Right cardiac atrium (tissue), 5 donors: ENCODE results near the gene LHFPL2. TPM values are rescaled to one million over a fixed set of nuclear protein-coding genes. Genes with fewer than 3 reads are reported as not detected.
A peak's percentile ranks its signal among the peaks of the same experiment; 100 is the strongest.

Experiments
- ATAC-seq, 2 donors: fragments of 200-7000 bp; cut with Tn5 transposase; one replicate each; pipeline versions ENCODE4 v1.8.0 to v1.9.1; 2020; ENCODE audit warnings: moderate library complexity in 2 of 2, mild to moderate bottlenecking in 1 of 2
- DNase-seq, 3 donors: peaks; one replicate each; pipeline ENCODE4 v3.0.0-alpha.2; 2020
- H3K27ac ChIP-seq: one replicate; pipeline ENCODE4 v1.5.1; 2013; ENCODE audit warnings: mild to moderate bottlenecking, low read length, control low read depth, moderate library complexity
- H3K27me3 ChIP-seq: one replicate; pipeline ENCODE4 v1.6.1; 2013; ENCODE audit not compliant: control insufficient read depth, insufficient read depth
- H3K4me1 ChIP-seq: one replicate; pipeline ENCODE4 v1.6.1; 2013; ENCODE audit warnings: low read length; ENCODE audit not compliant: control insufficient read depth, insufficient read depth
- H3K4me3 ChIP-seq: one replicate; pipeline ENCODE4 v1.5.1; 2013; ENCODE audit warnings: low read length, control low read depth
- H3K9me3 ChIP-seq: one replicate; pipeline ENCODE4 v1.6.1; 2013; ENCODE audit warnings: low read length; ENCODE audit not compliant: control insufficient read depth
- WGBS: extraction: QIAGEN DNeasy Blood & Tissue Kit; methylation state at CpG from one replicate; pipeline ENCODE4 v1.1.7; 2013; 5-methylcytosine and 5-hydroxymethylcytosine counted together
- intact Hi-C, 4 donors: fragments of 100-400 bp; cut with DNase I; formaldehyde crosslinking; loops; one replicate each; pipeline versions ENCODE4 v1.11.0 to v1.14.0; 2022 to 2023
- polyA plus RNA-seq: library from polyadenylated mRNA; stranded (reverse); fragments of 200-250 nt; gene quantifications from one replicate; pipeline ENCODE4 v1.2.3, GENCODE V29; 2013
- total RNA-seq, 4 donors: library from RNA; stranded (reverse); fragmentation: NEBNext Ultra II Directional; extraction: Animal tissue kit (Norgen Biotek cat#: 25700); gene quantifications; one replicate each; pipeline ENCODE4 v1.2.1, GENCODE V29; 2021
- donor health status: healthy with polysubstance abuse.
- donor health status: DM: no; HTN: yes; CAD: no.
- donor health status: DM: no; HTN: no; CAD: no.
- donor health status: DM: no; HTN: yes; CAD: no; lungs with severe emphysema.
- donor health status: DM: yes; HTN: yes; CAD: no.

Gene LHFPL2
- total and polyA plus RNA-seq, 5 donors, result 5.6 to 21.4 (median 10.9) TPM

GRCh38 chr5:78666041-78666444 lies 17.5 kb upstream of the LHFPL2 start:
- Histone ChIP-seq H3K4me3 (no peak overlapping the region), H3K27me3 (no peaks in the 10 kb centered on the region), H3K9me3 (no peaks in the 10 kb centered on the region), H3K4me1 (no peaks in the 10 kb centered on the region), H3K27ac (no peak overlapping the region)
- DNase-seq (no peak), ATAC-seq (no peak)
- intact Hi-C loops, result no loop called here
- WGBS, result 59% methylated on average over 3 of the region's 3 CpGs

DNA sequence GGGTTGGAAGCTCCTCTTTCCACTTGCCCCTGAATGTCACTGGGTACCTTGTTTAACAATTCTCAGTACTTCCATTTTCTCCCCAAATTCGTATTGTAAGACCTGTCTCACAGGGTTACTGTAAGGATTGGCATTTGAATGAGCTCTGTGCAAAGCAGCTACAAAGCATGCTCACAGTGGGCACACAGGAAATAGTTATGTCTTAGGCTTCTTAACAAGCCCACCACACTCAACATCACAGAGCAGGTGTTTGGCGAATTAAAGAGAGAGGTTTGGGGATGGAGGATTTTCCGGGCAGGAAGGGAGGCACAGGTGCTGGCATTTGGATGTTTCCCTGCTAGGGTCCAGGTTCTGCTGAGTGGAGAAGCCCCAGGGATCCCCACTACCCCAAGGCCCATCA lies 17.0 kb upstream of the LHFPL2 start:
- Histone ChIP-seq H3K4me1 (no peaks in the 10 kb centered on the region), H3K4me3 (no peak overlapping the region), H3K9me3 (no peaks in the 10 kb centered on the region), H3K27me3 (no peaks in the 10 kb centered on the region), H3K27ac (no peak overlapping the region)
- intact Hi-C loops, result no loop called here
- DNase-seq (no peak), ATAC-seq (no peak)
- WGBS, result 95% methylated on average over 3 of the region's 3 CpGs

GRCh38 chr5:78662323-78662722 lies 13.8 kb upstream of the LHFPL2 start:
- WGBS, result 89% methylated on average over 1 of the region's 1 CpG
- Histone ChIP-seq H3K27ac (no peak overlapping the region), H3K9me3 (no peaks in the 10 kb centered on the region), H3K4me1 (peaks cover 6% of the 10 kb centered on the region), H3K27me3 (no peaks in the 10 kb centered on the region), H3K4me3 (no peak overlapping the region)
- intact Hi-C loops, result no loop called here
- DNase-seq, result no peak
- no peak for ATAC-seq

GRCh38 chr5:78661691-78662090 lies 13.1 kb upstream of the LHFPL2 start:
- Histone ChIP-seq H3K4me3 (no peak overlapping the region), H3K4me1 (peaks cover 6% of the 10 kb centered on the region), H3K9me3 (no peaks in the 10 kb centered on the region), H3K27ac (no peak overlapping the region), H3K27me3 (no peaks in the 10 kb centered on the region)
- no peak for ATAC-seq
- DNase-seq, result no peak
- intact Hi-C loops, result no loop called here
- 98% methylated on average over 1 of the region's 1 CpG for WGBS

GRCh38 chr5:78661044-78661443 lies 12.5 kb upstream of the LHFPL2 start:
- ATAC-seq, result no peak
- DNase-seq, result no peak
- H3K4me1 ChIP-seq, result peaks cover 6% of the 10 kb centered on the region
- H3K4me3 ChIP-seq, result no peak overlapping the region
- H3K27ac ChIP-seq, result no peak overlapping the region
- intact Hi-C loops, result no loop called here
- WGBS, result 92% methylated on average over 1 of the region's 1 CpG
- no peaks in the 10 kb centered on the region for H3K27me3 ChIP-seq
- H3K9me3 ChIP-seq, result no peaks in the 10 kb centered on the region

DNA sequence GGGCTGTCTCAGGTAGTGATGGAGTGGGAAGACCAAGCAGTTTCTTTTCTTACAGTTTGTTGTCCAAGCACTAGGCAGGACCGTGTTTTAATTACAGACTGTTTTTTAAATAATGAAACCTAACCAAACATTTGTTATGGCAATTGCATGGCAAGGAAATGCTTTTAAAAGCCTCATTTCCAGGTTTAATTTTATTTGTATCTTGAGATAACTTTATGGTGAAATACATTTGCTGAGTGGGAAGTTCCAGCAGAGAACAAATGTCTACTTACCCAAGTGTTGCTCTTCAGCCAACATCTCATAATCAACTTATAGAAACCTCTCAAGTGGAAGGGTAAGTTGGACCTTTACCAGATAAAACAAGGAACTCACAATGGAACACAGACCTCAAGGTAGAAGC lies 11.8 kb upstream of the LHFPL2 start:
- WGBS, result 37% methylated on average over 1 of the region's 1 CpG

GRCh38 chr5:78659714-78660113 lies 11.1 kb upstream of the LHFPL2 start:
- Histone ChIP-seq H3K27ac (no peak overlapping the region), H3K4me1 (peaks cover 6% of the 10 kb centered on the region), H3K4me3 (no peak overlapping the region), H3K27me3 (no peaks in the 10 kb centered on the region), H3K9me3 (no peaks in the 10 kb centered on the region)
- WGBS, result 11% methylated on average over 3 of the region's 3 CpGs
- intact Hi-C loops, result no loop called here
- DNase-seq (peak in 1 of 3 donors; percentile 52), ATAC-seq (peak; percentile 22 to 52)

More for the DNA sequence above, 11.8 kb upstream of the LHFPL2 start:
- intact Hi-C loops, result no loop called here
- DNase-seq (no peak), ATAC-seq (no peak)
- Histone ChIP-seq H3K4me3 (no peak overlapping the region), H3K27me3 (no peaks in the 10 kb centered on the region), H3K27ac (no peak overlapping the region), H3K9me3 (no peaks in the 10 kb centered on the region), H3K4me1 (peaks cover 6% of the 10 kb centered on the region)

DNA sequence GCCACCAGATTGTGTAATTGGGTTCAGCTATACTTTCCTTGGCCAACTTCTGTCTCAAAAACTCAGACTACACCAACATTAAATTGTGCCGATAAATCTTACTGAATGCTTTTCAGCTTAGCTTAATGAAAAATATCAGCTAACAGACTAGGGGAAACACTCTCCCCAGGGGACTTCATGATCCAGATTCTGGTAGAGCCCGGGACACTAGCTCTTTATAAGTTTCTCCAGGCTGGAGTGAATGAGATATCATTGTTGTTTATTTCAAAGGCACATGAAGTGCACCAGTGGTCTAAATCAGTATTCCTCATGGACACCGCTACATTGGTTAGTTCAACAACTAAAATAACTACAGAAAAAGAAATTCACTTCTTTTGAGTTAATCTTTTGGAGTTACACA lies 10.5 kb upstream of the LHFPL2 start:
- DNase-seq, result no peak
- intact Hi-C loops, result no loop called here

GRCh38 chr5:78657201-78657600 lies 8.6 kb upstream of the LHFPL2 start:
- intact Hi-C loops, result no loop called here

More for the DNA sequence above, 10.5 kb upstream of the LHFPL2 start:
- peak overlapping the region; percentile 83 for H3K27ac ChIP-seq
- peak; percentile 84 to 95 for ATAC-seq
- no peak overlapping the region for H3K4me3 ChIP-seq
- WGBS, result 50% methylated on average over 3 of the region's 3 CpGs
- H3K9me3 ChIP-seq, result no peaks in the 10 kb centered on the region
- peaks cover 6% of the 10 kb centered on the region for H3K4me1 ChIP-seq
- H3K27me3 ChIP-seq, result no peaks in the 10 kb centered on the region

GRCh38 chr5:78655746-78656290 lies 7.2 kb upstream of the LHFPL2 start:
- H3K9me3 ChIP-seq, result no peaks in the 10 kb centered on the region
- H3K4me3 ChIP-seq, result no peak overlapping the region
- intact Hi-C loops, result no loop called here
- peaks cover 6% of the 10 kb centered on the region for H3K4me1 ChIP-seq
- no peak for DNase-seq
- H3K27me3 ChIP-seq, result no peaks in the 10 kb centered on the region
- peak in 1 of 2 donors; percentile 25 for ATAC-seq
- H3K27ac ChIP-seq, result no peak overlapping the region

More at GRCh38 chr5:78657201-78657600, 8.6 kb upstream of the LHFPL2 start:
- WGBS, result 98% methylated on average over 2 of the region's 2 CpGs
- no peaks in the 10 kb centered on the region for H3K9me3 ChIP-seq
- no peak for DNase-seq
- H3K4me1 ChIP-seq, result peaks cover 6% of the 10 kb centered on the region
- no peak overlapping the region for H3K27ac ChIP-seq
- no peak overlapping the region for H3K4me3 ChIP-seq
- H3K27me3 ChIP-seq, result no peaks in the 10 kb centered on the region
- ATAC-seq, result no peak

DNA sequence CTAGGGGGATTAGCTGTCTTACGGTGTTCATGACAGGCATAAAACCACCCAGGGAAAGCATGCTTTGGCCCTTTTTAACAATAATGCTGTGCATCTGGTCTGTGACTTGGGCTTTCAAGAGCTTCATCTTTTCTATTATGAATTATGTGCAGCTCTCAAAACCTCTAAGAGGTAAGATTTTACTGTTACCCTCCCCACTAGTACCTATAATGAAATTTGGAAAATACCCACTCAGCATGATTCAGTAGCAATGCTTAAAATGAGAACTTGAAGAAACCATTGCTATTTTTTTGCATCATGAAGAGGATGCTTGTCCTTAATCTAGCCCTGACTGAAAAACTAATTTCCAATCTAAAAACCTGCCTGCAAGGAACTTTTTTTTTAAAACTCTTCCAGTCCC lies 5.8 kb upstream of the LHFPL2 start:
- H3K4me3 ChIP-seq, result no peak overlapping the region
- no peaks in the 10 kb centered on the region for H3K9me3 ChIP-seq
- peaks cover 8% of the 10 kb centered on the region for H3K4me1 ChIP-seq
- DNase-seq (no peak), ATAC-seq (no peak)
- intact Hi-C loops, result no loop called here
- WGBS, result 79% methylated on average over 1 of the region's 1 CpG
- no peaks in the 10 kb centered on the region for H3K27me3 ChIP-seq
- no peak overlapping the region for H3K27ac ChIP-seq
